GM23338 (cell line): ENCODE results near the gene PLD6. TPM values are rescaled to one million over a fixed set of nuclear protein-coding genes. Genes with fewer than 3 reads are reported as not detected.

Source experiments
- ATAC-seq: fragments of 200-7000 bp; cut with Tn5 transposase; 3 replicates; pipeline ENCODE4 v1.9.1; 2020
- DNase-seq: peaks from one replicate; pipeline ENCODE4 v3.0.0-alpha.2; 2015; ENCODE audit warnings: low spot score
- H2AFZ ChIP-seq: fragments of 200-600 bp; sonication (generic); 2 replicates; pipeline ENCODE4 v1.8.0; 2016; ENCODE audit warnings: antibody characterized with exemption, mild to moderate bottlenecking, moderate library complexity
- H3F3A ChIP-seq: fragments of 200-600 bp; sonication (generic); replicated peaks from 2 replicates; pipeline ENCODE4 v1.8.0; 2017; ENCODE audit warnings: antibody characterized with exemption, mixed run types, low read depth
- H3K27ac ChIP-seq: fragments of 200-600 bp; sonication (generic); 2 replicates; pipeline ENCODE4 v1.6.1; 2016; ENCODE audit warnings: low read depth
- H3K27me3 ChIP-seq: fragments of 200-600 bp; sonication (generic); 2 replicates; pipeline ENCODE4 v1.8.0; 2016; ENCODE audit warnings: mild to moderate bottlenecking, mixed run types, moderate library complexity; ENCODE audit not compliant: insufficient read depth
- H3K36me3 ChIP-seq: fragments of 200-600 bp; sonication (generic); 2 replicates; pipeline ENCODE4 v1.8.0; 2016; ENCODE audit warnings: mild to moderate bottlenecking; ENCODE audit not compliant: insufficient read depth
- H3K4me1 ChIP-seq: fragments of 200-600 bp; sonication (generic); 2 replicates; pipeline ENCODE4 v1.8.0; 2016; ENCODE audit warnings: mild to moderate bottlenecking, moderate library complexity; ENCODE audit not compliant: insufficient read depth
- H3K4me2 ChIP-seq: fragments of 200-600 bp; sonication (generic); 2 replicates; pipeline ENCODE4 v1.7.1; 2017; ENCODE audit warnings: mixed run types
- H3K4me3 ChIP-seq: fragments of 200-600 bp; sonication (generic); 2 replicates; pipeline ENCODE4 v1.6.1; 2016; ENCODE audit warnings: mixed run types
- H3K79me2 ChIP-seq: fragments of 200-600 bp; sonication (generic); replicated peaks from 2 replicates; pipeline ENCODE4 v1.8.0; 2017; ENCODE audit warnings: mild to moderate bottlenecking; ENCODE audit not compliant: insufficient read depth
- H3K9me2 ChIP-seq: fragments of 200-600 bp; sonication (generic); 2 replicates; pipeline ENCODE4 v1.8.0; 2017; ENCODE audit not compliant: insufficient read depth
- H4K20me1 ChIP-seq: fragments of 200-600 bp; sonication (generic); replicated peaks from 2 replicates; pipeline ENCODE4 v1.8.0; 2017; ENCODE audit warnings: mild to moderate bottlenecking; ENCODE audit not compliant: insufficient read depth
- H3K27ac Mint-ChIP-seq: 2 replicates; pipeline ENCODE4 v1.8.0; 2020; ENCODE audit warnings: inconsistent platforms, mild to moderate bottlenecking, moderate library complexity, mixed read lengths
- H3K27me3 Mint-ChIP-seq: 3 replicates; pipeline ENCODE4 v1.8.0; 2022; ENCODE audit warnings: low read depth, mild to moderate bottlenecking, moderate library complexity, mixed read lengths, inconsistent platforms; ENCODE audit not compliant: insufficient read depth, poor library complexity
- H3K36me3 Mint-ChIP-seq: 3 replicates; pipeline ENCODE4 v1.8.0; 2021; ENCODE audit warnings: low read depth, mild to moderate bottlenecking, inconsistent platforms, moderate library complexity, mixed read lengths
- H3K4me1 Mint-ChIP-seq: 3 replicates; pipeline ENCODE4 v1.8.0; 2020; ENCODE audit warnings: mild to moderate bottlenecking, inconsistent platforms, mixed read lengths
- H3K4me3 Mint-ChIP-seq: 3 replicates; pipeline ENCODE4 v1.8.0; 2021; ENCODE audit warnings: moderate library complexity, mild to moderate bottlenecking, inconsistent platforms, mixed read lengths
- H3K9me3 Mint-ChIP-seq: 3 replicates; pipeline ENCODE4 v1.8.0; 2020; ENCODE audit warnings: moderate library complexity, mild to moderate bottlenecking, inconsistent platforms, mixed read lengths
- ETS1 ChIP-seq: IDR thresholded peaks from 2 replicates; pipeline ENCODE4 v1.6.1; 2016; ENCODE audit warnings: antibody characterized with exemption
- JUNB ChIP-seq: IDR thresholded peaks from one replicate; pipeline ENCODE4 v1.6.1; 2016; ENCODE audit warnings: antibody characterized with exemption; ENCODE audit not compliant: unreplicated experiment
- ZNF331 ChIP-seq: fragments of 250-450 bp; sonication (Bioruptor Pico); IDR thresholded peaks from 2 replicates; pipeline ENCODE4 v1.5.0; 2020; ENCODE audit warnings: low read depth, mild to moderate bottlenecking, moderate library complexity
- ZNF462 ChIP-seq: fragments of 250-450 bp; sonication (Bioruptor Pico); IDR thresholded peaks from 2 replicates; pipeline ENCODE4 v1.5.0; 2020; ENCODE audit warnings: mild to moderate bottlenecking, moderate library complexity
- polyA plus RNA-seq: library from polyadenylated mRNA; unstranded; fragments of >200 nt; fragmentation: Nextera tagmentation; extraction: Ambion mirVana; gene quantifications from 2 replicates; pipeline ENCODE4 v1.2.1, GENCODE V29; 2016
- total RNA-seq: library from RNA; depleted of rRNA; stranded (reverse); fragments of >200 nt; shearing (Covaris generic); gene quantifications from 2 replicates; pipeline ENCODE4 v1.2.3, GENCODE V29; 2014

Gene PLD6
- total and polyA plus RNA-seq, 2 experiments from 2014 or later: not detected

- no peak for TF ChIP-seq ZNF462 (CRISPR knock-in tag)
- TF ChIP-seq ETS1: no peak
- no peak for TF ChIP-seq ZNF331
Measured at GRCh38 chr17:17161759-17162158, 44.4 kb downstream of the PLD6 start (continued).

GRCh38 chr17:17161121-17161520, 45.0 kb downstream of the PLD6 start:
- ATAC-seq (no peak), DNase-seq (no peak)
- H3K4me1 ChIP-seq: no peaks in the 10 kb centered on the region
- H3F3A ChIP-seq: no peaks in the 10 kb centered on the region
- H3K27me3 Mint-ChIP-seq: peaks cover 6% of the 10 kb centered on the region
- no peak overlapping the region for H3K4me3 ChIP-seq
- peaks cover 4% of the 10 kb centered on the region; the same call in 1 of the 2 replicates for H3K36me3 ChIP-seq
- H3K4me2 ChIP-seq: no peak overlapping the region
- no peak overlapping the region for H3K27ac ChIP-seq
- no peak for TF ChIP-seq JUNB
- peaks cover 35% of the 10 kb centered on the region for H3K36me3 Mint-ChIP-seq
- no peaks in the 10 kb centered on the region for H3K4me1 Mint-ChIP-seq
- no peaks in the 10 kb centered on the region for H3K79me2 ChIP-seq
- H3K4me3 Mint-ChIP-seq: no peak overlapping the region
- H3K27ac Mint-ChIP-seq: no peak overlapping the region
- H3K9me3 Mint-ChIP-seq: no peaks in the 10 kb centered on the region
- H2AFZ ChIP-seq: no peak overlapping the region
- no peaks in the 10 kb centered on the region for H3K27me3 ChIP-seq
- H3K9me2 ChIP-seq: no peaks in the 10 kb centered on the region
- H4K20me1 ChIP-seq: no peaks in the 10 kb centered on the region
